Measurements from ENCODE around the gene KRTAP9-3. TPM values are rescaled to one million over a fixed set of nuclear protein-coding genes. Genes with fewer than 3 reads are reported as not detected.
"Not testable (repeated sequence)": the region's sequence is repeated elsewhere in the genome, so short reads cannot be mapped to it uniquely, and the experiment has no call there.

Gene KRTAP9-3
- total and polyA plus RNA-seq, 2 experiments from 2014 or later = not detected

DNA sequence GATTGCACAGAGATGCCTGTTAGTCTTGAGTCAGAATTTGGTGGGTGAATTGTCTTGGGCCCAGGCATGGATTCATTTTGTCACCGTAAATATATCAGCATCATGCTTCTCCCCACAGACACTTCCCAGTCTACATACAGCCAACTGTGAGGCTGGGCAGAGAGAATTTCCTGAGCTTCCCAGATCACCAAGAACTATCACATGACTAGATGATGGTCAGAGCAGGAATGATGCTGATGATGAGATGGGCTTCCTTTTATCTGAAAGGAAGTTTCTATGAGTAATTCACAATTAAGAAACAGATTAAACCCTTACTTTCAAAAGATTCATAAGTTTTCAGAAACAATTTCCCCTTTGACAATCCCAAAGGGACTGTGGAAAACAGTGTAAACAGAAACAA is 22.6 kb downstream of the KRTAP9-3 start:
- H3K27ac ChIP-seq (ENCODE audit: low read depth) = no peak overlapping the region
- H3K4me2 ChIP-seq = no peak overlapping the region
- no peaks in the 10 kb centered on the region for H3K9me3 Mint-ChIP-seq
- no peak overlapping the region for H3K4me3 ChIP-seq
- H3K27me3 ChIP-seq (ENCODE audit: insufficient read depth) = no peaks in the 10 kb centered on the region
- H3K79me2 ChIP-seq (replicated peaks; ENCODE audit: insufficient read depth) = no peaks in the 10 kb centered on the region
- H3K4me1 ChIP-seq (ENCODE audit: insufficient read depth) = no peaks in the 10 kb centered on the region
- ATAC-seq = no peak
- no peak for DNase-seq (ENCODE audit: low spot score)
- H3K27me3 Mint-ChIP-seq (ENCODE audit: insufficient read depth, low read depth, poor library complexity) = peaks cover 2% of the 10 kb centered on the region
- H3K36me3 ChIP-seq (ENCODE audit: insufficient read depth) = no peaks in the 10 kb centered on the region
- H3K36me3 Mint-ChIP-seq (ENCODE audit: low read depth) = no peaks in the 10 kb centered on the region
- peaks cover 4% of the 10 kb centered on the region; the same call in 2 of the 3 replicates for H3K4me1 Mint-ChIP-seq
- TF ChIP-seq, protein P1, sequence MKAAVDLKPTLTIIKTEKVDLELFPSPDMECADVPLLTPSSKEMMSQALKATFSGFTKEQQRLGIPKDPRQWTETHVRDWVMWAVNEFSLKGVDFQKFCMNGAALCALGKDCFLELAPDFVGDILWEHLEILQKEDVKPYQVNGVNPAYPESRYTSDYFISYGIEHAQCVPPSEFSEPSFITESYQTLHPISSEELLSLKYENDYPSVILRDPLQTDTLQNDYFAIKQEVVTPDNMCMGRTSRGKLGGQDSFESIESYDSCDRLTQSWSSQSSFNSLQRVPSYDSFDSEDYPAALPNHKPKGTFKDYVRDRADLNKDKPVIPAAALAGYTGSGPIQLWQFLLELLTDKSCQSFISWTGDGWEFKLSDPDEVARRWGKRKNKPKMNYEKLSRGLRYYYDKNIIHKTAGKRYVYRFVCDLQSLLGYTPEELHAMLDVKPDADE (IDR thresholded peaks at IDR 0.05) = no peak
- TF ChIP-seq, protein P2, sequence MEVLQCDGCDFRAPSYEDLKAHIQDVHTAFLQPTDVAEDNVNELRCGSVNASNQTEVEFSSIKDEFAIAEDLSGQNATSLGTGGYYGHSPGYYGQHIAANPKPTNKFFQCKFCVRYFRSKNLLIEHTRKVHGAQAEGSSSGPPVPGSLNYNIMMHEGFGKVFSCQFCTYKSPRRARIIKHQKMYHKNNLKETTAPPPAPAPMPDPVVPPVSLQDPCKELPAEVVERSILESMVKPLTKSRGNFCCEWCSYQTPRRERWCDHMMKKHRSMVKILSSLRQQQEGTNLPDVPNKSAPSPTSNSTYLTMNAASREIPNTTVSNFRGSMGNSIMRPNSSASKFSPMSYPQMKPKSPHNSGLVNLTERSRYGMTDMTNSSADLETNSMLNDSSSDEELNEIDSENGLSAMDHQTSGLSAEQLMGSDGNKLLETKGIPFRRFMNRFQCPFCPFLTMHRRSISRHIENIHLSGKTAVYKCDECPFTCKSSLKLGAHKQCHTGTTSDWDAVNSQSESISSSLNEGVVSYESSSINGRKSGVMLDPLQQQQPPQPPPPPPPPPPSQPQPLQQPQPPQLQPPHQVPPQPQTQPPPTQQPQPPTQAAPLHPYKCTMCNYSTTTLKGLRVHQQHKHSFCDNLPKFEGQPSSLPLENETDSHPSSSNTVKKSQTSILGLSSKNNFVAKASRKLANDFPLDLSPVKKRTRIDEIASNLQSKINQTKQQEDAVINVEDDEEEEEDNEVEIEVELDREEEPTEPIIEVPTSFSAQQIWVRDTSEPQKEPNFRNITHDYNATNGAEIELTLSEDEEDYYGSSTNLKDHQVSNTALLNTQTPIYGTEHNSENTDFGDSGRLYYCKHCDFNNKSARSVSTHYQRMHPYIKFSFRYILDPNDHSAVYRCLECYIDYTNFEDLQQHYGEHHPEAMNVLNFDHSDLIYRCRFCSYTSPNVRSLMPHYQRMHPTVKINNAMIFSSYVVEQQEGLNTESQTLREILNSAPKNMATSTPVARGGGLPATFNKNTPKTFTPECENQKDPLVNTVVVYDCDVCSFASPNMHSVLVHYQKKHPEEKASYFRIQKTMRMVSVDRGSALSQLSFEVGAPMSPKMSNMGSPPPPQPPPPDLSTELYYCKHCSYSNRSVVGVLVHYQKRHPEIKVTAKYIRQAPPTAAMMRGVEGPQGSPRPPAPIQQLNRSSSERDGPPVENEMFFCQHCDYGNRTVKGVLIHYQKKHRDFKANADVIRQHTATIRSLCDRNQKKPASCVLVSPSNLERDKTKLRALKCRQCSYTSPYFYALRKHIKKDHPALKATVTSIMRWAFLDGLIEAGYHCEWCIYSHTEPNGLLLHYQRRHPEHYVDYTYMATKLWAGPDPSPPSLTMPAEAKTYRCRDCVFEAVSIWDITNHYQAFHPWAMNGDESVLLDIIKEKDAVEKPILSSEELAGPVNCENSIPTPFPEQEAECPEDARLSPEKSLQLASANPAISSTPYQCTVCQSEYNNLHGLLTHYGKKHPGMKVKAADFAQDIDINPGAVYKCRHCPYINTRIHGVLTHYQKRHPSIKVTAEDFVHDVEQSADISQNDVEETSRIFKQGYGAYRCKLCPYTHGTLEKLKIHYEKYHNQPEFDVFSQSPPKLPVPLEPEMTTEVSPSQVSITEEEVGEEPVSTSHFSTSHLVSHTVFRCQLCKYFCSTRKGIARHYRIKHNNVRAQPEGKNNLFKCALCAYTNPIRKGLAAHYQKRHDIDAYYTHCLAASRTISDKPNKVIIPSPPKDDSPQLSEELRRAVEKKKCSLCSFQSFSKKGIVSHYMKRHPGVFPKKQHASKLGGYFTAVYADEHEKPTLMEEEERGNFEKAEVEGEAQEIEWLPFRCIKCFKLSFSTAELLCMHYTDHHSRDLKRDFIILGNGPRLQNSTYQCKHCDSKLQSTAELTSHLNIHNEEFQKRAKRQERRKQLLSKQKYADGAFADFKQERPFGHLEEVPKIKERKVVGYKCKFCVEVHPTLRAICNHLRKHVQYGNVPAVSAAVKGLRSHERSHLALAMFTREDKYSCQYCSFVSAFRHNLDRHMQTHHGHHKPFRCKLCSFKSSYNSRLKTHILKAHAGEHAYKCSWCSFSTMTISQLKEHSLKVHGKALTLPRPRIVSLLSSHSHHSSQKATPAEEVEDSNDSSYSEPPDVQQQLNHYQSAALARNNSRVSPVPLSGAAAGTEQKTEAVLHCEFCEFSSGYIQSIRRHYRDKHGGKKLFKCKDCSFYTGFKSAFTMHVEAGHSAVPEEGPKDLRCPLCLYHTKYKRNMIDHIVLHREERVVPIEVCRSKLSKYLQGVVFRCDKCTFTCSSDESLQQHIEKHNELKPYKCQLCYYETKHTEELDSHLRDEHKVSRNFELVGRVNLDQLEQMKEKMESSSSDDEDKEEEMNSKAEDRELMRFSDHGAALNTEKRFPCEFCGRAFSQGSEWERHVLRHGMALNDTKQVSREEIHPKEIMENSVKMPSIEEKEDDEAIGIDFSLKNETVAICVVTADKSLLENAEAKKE (CRISPR knock-in tag; IDR thresholded peaks at IDR 0.05) = no peak
- no peak for TF ChIP-seq STAT1 (IDR thresholded peaks at IDR 0.05; ENCODE audit: unreplicated experiment)
- H3K9me2 ChIP-seq (ENCODE audit: insufficient read depth) = peaks cover 3% of the 10 kb centered on the region; the same call in 1 of the 2 replicates
- no peak overlapping the region for H2AFZ ChIP-seq
- no peak overlapping the region for H3K27ac Mint-ChIP-seq
- H3F3A ChIP-seq (replicated peaks; ENCODE audit: low read depth) = no peaks in the 10 kb centered on the region
- H3K4me3 Mint-ChIP-seq = no peak overlapping the region
- no peaks in the 10 kb centered on the region for H4K20me1 ChIP-seq (replicated peaks; ENCODE audit: insufficient read depth)

DNA sequence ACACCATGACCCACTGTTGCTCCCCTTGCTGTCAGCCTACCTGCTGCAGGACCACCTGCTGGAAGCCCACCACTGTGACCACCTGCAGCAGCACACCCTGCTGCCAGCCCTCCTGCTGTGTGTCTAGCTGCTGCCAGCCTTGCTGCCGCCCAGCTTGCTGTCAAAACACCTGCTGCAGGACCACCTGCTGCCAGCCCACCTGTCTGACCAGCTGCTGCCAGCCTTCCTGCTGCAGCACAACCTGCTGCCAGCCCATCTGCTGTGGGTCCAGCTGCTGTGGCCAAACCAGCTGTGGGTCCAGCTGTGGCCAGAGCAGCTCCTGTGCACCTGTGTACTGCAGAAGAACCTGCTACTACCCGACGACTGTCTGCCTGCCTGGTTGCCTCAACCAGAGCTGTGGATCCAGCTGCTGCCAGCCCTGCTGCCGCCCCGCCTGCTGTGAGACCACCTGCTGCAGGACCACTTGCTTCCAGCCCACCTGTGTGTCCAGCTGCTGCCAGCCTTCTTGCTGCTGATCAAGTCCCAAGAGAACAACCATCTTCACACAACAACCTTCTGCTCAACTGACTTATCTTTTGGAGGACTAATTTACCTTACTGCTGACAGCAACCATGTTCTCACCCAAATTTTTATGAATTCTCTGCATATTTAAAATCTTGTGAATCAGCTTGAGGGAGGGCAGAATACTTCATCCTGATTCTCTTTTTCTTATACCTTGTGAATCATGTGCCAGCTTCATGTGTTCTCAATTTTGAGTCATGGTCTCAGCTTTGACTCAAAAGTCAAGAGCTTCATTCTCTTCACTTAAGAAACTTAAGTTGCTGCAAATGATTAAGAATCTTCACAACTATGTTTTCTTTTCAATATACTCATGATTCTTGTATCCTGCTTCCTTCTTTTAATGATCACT is 23.4 kb downstream of the KRTAP9-3 start, which contains the start of gene KRTAP9-9:
KRTAP9-9 (plus strand) TSS at position 4 of the 910 bp plus-strand sequence.
- H3K4me3 Mint-ChIP-seq; H3K27me3 Mint-ChIP-seq (ENCODE audit: insufficient read depth, low read depth, poor library complexity); H3K27ac Mint-ChIP-seq: not testable (repeated sequence)

More for the DNA sequence above, 23.4 kb downstream of the KRTAP9-3 start, which contains the start of gene KRTAP9-9:
- not testable (repeated sequence) for H4K20me1 ChIP-seq (replicated peaks; ENCODE audit: insufficient read depth); DNase-seq (ENCODE audit: low spot score); H3K4me1 ChIP-seq (ENCODE audit: insufficient read depth); H2AFZ ChIP-seq; H3K4me3 ChIP-seq; H3K36me3 ChIP-seq (ENCODE audit: insufficient read depth); H3K4me2 ChIP-seq; H3F3A ChIP-seq (replicated peaks; ENCODE audit: low read depth); H3K9me3 Mint-ChIP-seq; H3K27me3 ChIP-seq (ENCODE audit: insufficient read depth); H3K27ac ChIP-seq (ENCODE audit: low read depth); H3K79me2 ChIP-seq (replicated peaks; ENCODE audit: insufficient read depth); ATAC-seq; H3K9me2 ChIP-seq (ENCODE audit: insufficient read depth); H3K36me3 Mint-ChIP-seq (ENCODE audit: low read depth); H3K4me1 Mint-ChIP-seq
